Esophagus mucosa (tissue), 1 donor: ENCODE measurements around the gene FLACC1. TPM values are rescaled to one million over a fixed set of nuclear protein-coding genes. Genes with fewer than 3 reads are reported as not detected.
"Not testable (repeated sequence)": the region's sequence is repeated elsewhere in the genome, so short reads cannot be mapped to it uniquely, and the experiment has no call there.

Source experiments
- ATAC-seq: fragments of 200-7000 bp; cut with Tn5 transposase; one replicate; pipeline ENCODE4 v1.9.1; 2020
- total RNA-seq: library from RNA; stranded (reverse); gene quantifications from one replicate; pipeline ENCODE4 v1.2.4, GENCODE V29; 2023
- donor health status: DM: yes; HTN: yes; CAD: no.

Gene FLACC1
- total RNA-seq = 0.56 TPM

DNA sequence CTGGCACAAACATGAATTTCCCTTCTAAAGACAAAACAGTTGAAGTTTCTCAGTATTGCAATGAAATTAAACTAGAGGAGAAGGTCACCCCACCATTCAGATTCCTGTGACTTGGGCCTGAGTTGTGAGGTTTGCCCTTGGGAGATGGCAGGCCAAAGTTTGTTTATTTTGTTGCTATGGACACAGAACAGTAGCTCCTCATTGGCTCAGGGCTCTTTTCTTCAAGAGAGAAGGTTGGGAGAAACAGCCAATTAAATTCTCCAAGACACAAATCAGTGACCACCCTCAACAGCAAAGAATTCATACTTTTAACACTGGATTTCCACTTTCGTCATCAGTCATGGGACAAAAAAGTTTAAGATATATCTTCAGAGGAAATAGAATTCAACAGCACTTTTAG, at the start of gene FLACC1:
TSS of gene FLACC1 (minus strand) at position 125 of the 400 bp plus-strand sequence. CDS start 5,941 bp downstream, outside the sequence.
- ATAC-seq = no peak

DNA sequence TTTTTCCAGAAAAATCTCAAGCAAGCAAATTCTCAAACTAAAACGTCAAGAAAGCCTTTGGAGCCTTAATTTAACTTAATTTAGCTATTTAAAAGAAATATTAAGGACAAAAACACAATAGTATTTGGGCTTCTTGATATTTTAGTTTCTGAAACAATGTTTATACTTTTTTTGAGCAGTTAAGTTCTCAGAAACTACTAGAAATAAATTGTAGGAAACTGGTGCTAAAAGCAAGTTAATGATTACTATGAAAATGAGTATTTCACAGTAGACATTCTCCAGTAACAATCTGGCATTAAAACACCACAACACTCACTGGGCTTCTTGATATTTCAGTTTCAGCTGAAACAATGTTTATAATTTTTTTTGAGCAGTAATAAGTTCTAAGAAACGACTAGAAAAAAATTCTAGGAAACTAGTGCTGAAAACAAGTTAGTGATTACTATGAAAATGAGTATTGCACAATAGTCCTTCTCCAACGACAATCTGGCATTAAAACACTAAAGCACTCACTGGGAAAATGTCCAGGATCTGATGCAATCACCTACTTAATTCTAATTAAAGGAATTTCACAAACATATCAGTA, 49.0 kb upstream of the FLACC1 start:
- ATAC-seq = no peak

DNA sequence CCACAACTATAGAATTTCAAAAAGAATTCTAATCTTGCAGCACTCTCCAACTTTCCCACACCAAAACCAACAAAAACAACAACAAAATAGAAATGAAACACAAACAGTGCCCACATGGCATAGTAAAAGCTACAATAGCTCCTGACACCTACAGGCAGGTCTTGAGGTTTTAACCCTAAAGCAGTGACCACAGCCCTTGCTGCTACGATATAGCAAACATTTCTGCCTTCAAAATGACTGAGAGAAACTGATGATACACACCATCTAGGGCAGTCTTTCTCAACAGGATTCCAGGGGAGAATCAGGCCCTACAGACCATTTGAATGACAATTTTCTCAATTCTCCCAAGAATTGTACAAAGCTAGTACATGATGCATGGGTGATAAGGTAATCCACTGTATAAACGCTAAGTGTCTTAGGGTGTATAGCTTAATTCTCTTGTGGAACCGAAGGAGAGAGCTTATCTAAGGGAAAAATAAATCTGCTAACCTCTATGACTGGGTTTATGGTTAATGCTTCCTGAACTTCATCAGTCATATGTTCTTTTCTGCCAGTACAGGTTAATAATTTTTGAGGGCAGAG, 47.6 kb upstream of the FLACC1 start:
- no peak for ATAC-seq

GRCh38 chr2:201403880-201404279, 46.7 kb upstream of the FLACC1 start:
- peak; percentile 48 for ATAC-seq

- ATAC-seq = no peak
These were observed 45.8 kb upstream of the FLACC1 start for GRCh38 chr2:201402651-201403562.

GRCh38 chr2:201401815-201402214, 44.7 kb upstream of the FLACC1 start:
- no peak for ATAC-seq

- ATAC-seq = no peak
These were observed 39.5 kb upstream of the FLACC1 start for GRCh38 chr2:201396595-201396994.

- ATAC-seq = peak; percentile 100
These were observed 26.0 kb upstream of the FLACC1 start for GRCh38 chr2:201383136-201383535.

DNA sequence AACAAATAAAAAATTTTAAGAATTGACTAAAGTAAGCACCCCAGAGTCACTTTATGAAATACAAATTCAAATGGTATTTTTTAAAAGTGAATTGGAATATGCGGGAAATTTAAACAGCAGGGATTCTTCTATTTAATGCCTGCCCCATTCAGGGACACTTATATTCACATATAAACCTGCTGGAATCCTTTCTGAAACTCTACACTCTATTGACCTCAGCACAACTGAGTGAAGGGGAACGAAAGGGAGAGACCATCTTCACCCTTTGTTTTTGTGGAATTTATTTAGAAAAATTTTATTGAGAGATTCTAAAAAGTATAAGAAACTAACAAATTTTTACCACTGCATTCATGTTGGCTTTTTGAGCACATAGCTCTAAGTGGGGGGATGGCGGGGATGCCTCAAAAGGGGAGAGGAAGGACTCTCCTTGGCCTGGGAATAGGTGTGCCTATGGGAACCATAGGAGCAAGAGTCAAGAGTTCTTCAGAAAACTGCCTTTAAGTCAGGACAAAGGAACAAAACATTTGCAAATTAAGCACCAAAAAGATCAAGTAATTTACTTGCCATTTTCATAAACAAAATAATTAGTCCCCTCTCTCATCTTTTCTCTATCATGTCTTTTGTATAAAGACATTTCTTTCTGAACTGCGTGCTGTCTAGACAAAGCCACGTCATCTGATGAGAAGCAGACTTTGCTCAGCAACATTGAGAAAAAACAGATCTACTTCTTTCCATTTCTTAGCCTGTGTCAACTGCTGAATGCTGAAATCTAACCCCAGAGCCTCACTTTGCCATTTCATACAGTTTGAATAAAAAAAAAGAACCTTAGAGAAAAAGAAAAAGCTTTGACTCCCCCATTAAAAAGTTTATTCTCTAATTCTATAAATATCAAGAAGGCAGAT, 21.6 kb upstream of the FLACC1 start:
- no peak for ATAC-seq

GRCh38 chr2:201377218-201377617, 20.1 kb upstream of the FLACC1 start:
- ATAC-seq = no peak

DNA sequence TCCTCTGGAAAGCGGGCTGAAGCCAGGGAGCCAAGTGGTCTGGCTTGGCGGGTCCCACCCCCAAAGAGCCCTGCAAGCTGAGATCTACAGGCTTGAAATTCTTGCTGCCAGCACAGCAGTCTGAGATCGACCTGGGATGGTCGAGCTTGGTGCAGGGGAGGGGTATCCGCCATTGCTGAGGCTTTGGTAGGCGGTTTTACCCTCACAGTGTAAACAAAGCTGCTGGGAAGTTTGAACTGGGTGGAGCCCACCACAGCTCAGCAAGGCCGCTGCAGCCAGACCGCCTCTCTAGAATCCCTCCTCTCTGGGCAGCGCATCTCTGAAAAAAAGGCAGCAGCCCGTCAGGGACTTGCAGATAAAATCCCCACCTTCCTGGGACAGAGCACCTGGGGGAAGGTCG, 12.6 kb upstream of the FLACC1 start:
- ATAC-seq = no peak

- not testable (repeated sequence) for ATAC-seq
These were observed 12.2 kb upstream of the FLACC1 start for GRCh38 chr2:201369318-201369717.

- ATAC-seq = no peak
These were observed 9.0 kb upstream of the FLACC1 start for GRCh38 chr2:201366146-201366545.

- peak; percentile 90 for ATAC-seq
These were observed 6.9 kb upstream of the FLACC1 start for GRCh38 chr2:201363857-201364560.

- no peak for ATAC-seq
These were observed 5.3 kb upstream of the FLACC1 start for GRCh38 chr2:201362396-201362795.

DNA sequence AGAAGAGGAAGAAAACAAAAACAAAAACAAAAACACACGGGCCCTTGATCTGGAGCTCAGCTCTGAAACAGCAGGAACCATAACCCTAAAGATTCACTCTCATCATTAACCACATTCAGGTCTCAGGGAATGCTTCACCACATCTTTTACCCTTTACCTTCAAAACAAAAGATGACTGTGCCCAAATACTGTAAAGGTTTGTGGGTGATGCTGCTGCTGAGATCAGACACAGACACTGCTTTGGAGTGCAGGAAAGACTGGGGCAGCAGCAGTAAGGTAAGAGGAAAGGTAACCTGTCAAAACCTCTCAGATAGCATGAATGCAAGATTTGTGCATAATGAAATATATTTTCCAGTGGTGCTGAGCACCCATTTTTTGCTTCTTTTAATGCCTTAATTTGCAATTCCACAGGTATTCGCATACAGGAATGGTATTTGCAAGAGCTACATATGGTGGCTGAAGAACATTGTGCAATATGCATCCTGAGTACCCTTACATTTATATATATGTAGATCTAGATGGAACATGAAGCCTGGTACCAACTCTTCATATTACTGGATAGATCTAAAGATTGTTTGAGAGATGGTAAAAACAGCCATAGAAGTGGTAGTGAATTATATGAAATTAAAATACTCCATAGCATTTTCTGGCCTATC, 4.1 kb upstream of the FLACC1 start:
- ATAC-seq = no peak

DNA sequence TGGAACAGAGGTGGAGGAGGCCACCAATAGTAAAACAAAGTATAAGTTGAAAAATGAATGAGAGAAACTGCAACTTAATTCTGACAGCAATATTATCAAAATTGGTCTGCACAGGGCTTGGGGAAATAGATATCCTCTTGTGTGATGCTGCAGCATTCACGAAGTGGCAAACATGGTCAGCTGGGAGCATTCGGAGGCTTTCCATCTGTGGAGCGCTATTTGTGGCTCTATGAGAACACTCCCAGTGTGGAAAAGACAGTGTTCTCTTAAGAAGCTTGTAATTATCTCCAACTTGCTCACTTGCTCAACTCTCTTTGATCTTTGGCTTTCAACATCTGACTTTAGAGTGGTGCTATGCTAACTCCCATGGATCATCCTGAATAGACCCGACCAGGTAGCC, 3.1 kb upstream of the FLACC1 start:
- ATAC-seq = no peak

- peak; percentile 69 for ATAC-seq
These were observed 1.5 kb upstream of the FLACC1 start for GRCh38 chr2:201358684-201359083.

DNA sequence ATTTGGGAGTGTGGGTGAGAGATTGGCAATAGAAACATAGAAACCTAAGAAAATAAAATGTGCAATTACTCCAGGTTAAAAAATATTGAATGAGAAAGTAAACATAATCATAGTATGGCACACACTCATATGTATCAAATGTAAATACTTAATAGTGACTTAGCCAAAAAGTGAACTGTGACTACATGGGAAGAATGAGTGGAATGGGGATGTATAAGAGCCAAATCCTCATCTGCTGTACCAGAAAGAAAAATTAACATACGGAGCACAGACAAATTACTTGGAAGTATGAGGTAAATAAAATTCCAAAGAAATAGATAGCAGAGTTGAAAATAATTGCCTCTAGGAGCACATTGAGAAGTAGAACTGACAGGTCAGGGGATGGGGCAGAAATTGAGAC, 4.0 kb downstream of the FLACC1 start:
- no peak for ATAC-seq

DNA sequence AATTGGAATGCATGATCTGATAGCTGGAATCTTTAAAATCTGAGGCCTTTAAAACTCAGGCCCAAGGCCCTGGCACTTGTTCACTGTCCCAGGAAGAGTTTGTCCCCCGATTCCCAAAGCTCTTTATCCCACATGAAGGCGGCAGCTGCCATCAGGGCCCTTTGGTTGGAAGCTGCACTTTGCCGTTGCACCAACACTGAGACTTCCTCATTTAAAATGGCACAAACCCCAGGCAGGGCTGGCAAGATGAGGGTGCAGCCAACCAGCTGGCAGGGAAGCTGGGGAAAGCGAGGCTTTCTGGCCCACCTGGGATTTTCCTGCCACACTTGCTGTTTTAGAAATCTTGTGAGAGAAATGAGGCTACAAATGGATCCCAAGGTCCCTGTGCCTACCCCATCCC, 6.3 kb downstream of the FLACC1 start:
- no peak for ATAC-seq

DNA sequence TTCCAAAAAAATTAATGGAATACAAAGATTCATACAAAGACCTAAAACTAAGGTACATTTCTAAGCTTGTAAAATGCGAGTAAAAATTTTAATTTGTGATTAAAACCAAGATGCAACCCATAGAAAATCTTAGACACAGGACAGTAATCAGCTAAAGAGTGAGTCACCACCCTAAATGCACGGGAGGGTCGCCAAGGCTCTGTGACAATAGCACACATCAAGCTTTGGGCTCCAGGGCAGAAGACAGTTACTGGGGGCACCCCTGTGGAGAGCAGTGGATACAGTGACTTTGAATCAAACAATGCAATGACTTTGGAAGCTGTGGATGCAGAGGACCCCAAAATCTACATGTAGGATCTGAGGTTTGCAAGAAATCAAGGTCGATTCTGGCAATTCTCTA, 7.5 kb downstream of the FLACC1 start:
- ATAC-seq = no peak
